GM18502 (cell line): ENCODE data around the gene CXCR6.

Source experiments
- ATAC-seq: cut with Tn5 transposase; IDR thresholded peaks from one replicate; pipeline ENCODE4 v1.9.1; 2021; ENCODE audit warnings: mild to moderate bottlenecking; ENCODE audit not compliant: unreplicated experiment, poor library complexity

The CXCR6 gene

DNA sequence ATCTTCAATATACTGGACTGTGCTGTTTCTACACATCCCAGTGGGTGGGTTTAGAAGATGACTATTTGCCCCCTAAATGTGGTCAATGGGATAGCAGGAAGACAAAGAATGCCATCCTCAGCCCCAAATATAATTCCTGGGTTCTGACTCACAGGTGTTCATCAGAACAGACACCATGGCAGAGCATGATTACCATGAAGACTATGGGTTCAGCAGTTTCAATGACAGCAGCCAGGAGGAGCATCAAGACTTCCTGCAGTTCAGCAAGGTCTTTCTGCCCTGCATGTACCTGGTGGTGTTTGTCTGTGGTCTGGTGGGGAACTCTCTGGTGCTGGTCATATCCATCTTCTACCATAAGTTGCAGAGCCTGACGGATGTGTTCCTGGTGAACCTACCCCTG lies 3.0 kb downstream of the CXCR6 start:
- ATAC-seq = no peak

DNA sequence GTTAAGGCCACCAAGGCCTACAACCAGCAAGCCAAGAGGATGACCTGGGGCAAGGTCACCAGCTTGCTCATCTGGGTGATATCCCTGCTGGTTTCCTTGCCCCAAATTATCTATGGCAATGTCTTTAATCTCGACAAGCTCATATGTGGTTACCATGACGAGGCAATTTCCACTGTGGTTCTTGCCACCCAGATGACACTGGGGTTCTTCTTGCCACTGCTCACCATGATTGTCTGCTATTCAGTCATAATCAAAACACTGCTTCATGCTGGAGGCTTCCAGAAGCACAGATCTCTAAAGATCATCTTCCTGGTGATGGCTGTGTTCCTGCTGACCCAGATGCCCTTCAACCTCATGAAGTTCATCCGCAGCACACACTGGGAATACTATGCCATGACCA lies 3.6 kb downstream of the CXCR6 start:
- ATAC-seq = no peak

- no peak for ATAC-seq
Observed at GRCh38 chr3:45947361-45947760, 4.1 kb downstream of the CXCR6 start.

GRCh38 chr3:45948311-45948781 lies 5.1 kb downstream of the CXCR6 start:
- ATAC-seq = no peak

DNA sequence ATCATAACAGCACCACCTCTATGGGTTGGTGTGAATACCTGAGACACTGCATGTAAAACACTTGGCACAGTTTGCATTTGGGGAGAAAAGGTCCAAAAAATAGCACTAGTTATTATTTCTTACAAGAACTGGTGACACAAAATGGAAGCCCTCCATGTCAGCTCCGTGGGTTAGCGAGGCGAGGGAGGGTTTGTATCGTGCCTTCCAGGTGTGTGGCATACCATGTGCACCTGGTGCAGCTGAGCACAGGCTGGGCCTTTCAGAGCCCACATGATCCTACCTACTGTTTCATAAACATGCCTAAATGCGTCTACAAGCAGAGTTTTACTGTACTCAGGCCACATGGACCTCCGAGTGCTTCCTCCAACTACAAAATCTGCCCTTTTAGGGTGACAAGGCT lies 5.6 kb downstream of the CXCR6 start:
- no peak for ATAC-seq

- no peak for ATAC-seq
Observed at GRCh38 chr3:45949432-45949831, 6.2 kb downstream of the CXCR6 start.

DNA sequence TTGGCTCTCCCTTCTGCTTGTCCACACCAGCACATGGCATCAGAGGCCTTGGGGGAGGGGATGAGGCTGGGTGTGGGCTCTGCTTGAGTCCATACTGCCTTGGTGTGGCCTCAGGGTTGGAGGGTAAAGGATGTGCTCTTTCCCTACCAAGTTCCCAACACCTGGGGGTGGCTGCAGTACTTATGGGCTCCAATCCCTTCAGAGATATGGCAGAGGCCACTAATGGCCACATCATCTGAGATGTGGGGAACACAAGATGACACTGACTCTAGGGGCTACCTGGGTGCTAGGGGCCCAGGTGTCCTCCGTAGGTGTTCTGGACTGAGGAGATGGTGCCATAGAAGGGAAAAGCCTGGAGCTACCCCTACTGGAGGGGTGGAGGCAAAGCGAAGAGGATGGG lies 6.9 kb downstream of the CXCR6 start:
- no peak for ATAC-seq

GRCh38 chr3:45950686-45951600 lies 7.7 kb downstream of the CXCR6 start:
- ATAC-seq = no peak

- no peak for ATAC-seq
Observed at GRCh38 chr3:45951946-45952345, 8.7 kb downstream of the CXCR6 start.

- no peak for ATAC-seq
Observed at GRCh38 chr3:45952456-45952855, 9.2 kb downstream of the CXCR6 start.

GRCh38 chr3:45953536-45953935 lies 10.3 kb downstream of the CXCR6 start:
- no peak for ATAC-seq

DNA sequence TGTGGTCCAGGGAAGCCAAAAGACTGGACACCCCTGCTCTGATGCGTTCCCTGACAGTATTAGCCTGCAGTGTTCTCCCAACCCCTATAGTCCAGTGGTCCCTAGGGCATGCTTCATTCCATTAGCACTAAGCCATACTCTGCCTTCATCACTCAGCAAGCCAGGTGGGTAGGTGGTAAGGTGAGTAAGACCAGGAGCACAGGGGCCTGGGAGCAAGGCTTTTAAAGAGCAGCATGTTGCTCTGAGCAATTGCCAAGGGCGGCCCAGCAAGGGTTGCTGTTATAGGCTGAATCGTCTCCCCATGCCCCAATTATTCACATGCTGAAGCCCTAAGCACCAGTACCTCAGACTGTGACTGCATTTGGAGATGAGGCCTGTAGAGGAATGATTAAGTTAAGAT lies 11.0 kb downstream of the CXCR6 start:
- ATAC-seq = no peak

GRCh38 chr3:45955017-45955647 lies 11.9 kb downstream of the CXCR6 start:
- no peak for ATAC-seq

GRCh38 chr3:45955706-45956105 lies 12.4 kb downstream of the CXCR6 start:
- no peak for ATAC-seq

- no peak for ATAC-seq
Observed at GRCh38 chr3:45957586-45957985, 14.3 kb downstream of the CXCR6 start.

GRCh38 chr3:45958321-45958791 lies 15.1 kb downstream of the CXCR6 start:
- no peak for ATAC-seq

DNA sequence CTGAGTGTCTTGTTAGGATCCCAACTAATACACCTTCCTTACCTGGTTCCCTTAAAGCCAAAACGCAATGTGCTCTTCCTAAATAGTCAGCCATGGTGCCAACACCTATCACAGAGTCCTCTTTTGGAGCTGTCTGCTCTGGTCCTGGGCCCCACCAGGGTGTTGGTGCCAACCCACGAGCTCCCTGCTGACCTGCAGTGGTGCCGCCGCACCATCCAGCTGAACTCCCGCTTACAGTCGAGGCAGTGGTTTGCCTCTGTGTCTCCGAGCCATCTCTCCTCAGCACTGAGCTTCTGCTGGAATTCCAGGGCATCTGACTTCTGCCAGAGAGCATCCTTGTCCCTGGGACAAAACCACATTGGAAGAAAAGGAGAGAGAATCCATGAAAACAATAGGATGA lies 15.9 kb downstream of the CXCR6 start:
- ATAC-seq = no peak

- no peak for ATAC-seq
Observed at GRCh38 chr3:45960289-45960688, 17.0 kb downstream of the CXCR6 start.

GRCh38 chr3:45962033-45962432 lies 18.8 kb downstream of the CXCR6 start:
- no peak for ATAC-seq

- ATAC-seq = peak; percentile 59
Observed at GRCh38 chr3:45964139-45964538, 20.9 kb downstream of the CXCR6 start.

DNA sequence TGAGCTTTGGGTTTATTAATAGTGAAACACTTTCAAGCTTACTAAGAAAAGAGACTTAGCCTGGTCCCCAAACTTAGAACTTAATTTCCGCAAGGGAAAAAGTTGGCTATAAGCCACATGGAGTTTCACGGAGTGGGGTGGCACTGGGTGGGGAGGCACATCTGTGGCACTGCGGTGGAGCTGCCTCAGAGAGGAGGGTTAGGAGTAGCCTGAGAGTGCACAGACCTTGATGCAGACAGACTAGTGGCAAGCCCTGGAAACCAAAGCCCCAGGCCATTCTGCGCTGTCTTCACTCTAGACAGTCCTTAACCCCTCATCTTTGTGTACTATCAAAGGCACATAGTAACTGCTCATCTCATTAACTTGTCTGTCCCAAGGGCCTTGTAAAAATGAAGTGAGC lies 22.0 kb downstream of the CXCR6 start:
- no peak for ATAC-seq

GRCh38 chr3:45965653-45966052 lies 22.4 kb downstream of the CXCR6 start:
- ATAC-seq = no peak
